MCF 10A (cell line): ENCODE results near the gene VWA3B. TPM values are rescaled to one million over a fixed set of nuclear protein-coding genes. Genes with fewer than 3 reads are reported as not detected.
A peak's percentile ranks its signal among the peaks of the same experiment; 100 is the strongest.

ENCODE experiments used
- BruUV-seq: library from RNA; stranded (reverse); fragments of 400-500 nt; replicated peaks from 2 replicates; lab custom pipeline; 2021; lab: Mats Ljungman, UMichigan
- CTCF ChIA-PET: fragments of 300-600 bp; sonication (Branson Sonifier 250); formaldehyde crosslinking; extraction: SDS; loops from one replicate; lab custom pipeline; 2021; ENCODE audit warnings: antibody characterized with exemption, inconsistent platforms; lab: Yijun Ruan, JAX
- POLR2A ChIA-PET: fragments of 300-600, 350-650 bp; sonication (Branson Sonifier 250); formaldehyde crosslinking; extraction: SDS; loops from one replicate; lab custom pipeline; 2020; ENCODE audit warnings: antibody characterized with exemption, inconsistent platforms; lab: Yijun Ruan, JAX
- DNase-seq: peaks from one replicate; pipeline ENCODE4 v3.0.0-alpha.2; 2018; ENCODE audit not compliant: unreplicated experiment
- H3K27ac Mint-ChIP-seq: one replicate; pipeline ENCODE4 v1.8.0; 2022; ENCODE audit warnings: mild to moderate bottlenecking, low read depth, mixed read lengths; ENCODE audit not compliant: unreplicated experiment
- H3K27me3 Mint-ChIP-seq: one replicate; pipeline ENCODE4 v1.8.0; 2022; ENCODE audit warnings: mixed read lengths; ENCODE audit not compliant: insufficient read depth, unreplicated experiment
- H3K36me3 Mint-ChIP-seq: one replicate; pipeline ENCODE4 v1.8.0; 2022; ENCODE audit warnings: mild to moderate bottlenecking, moderate library complexity, mixed read lengths; ENCODE audit not compliant: insufficient read depth, unreplicated experiment
- H3K4me1 Mint-ChIP-seq: one replicate; pipeline ENCODE4 v1.8.0; 2022; ENCODE audit warnings: mixed read lengths; ENCODE audit not compliant: insufficient read depth, unreplicated experiment
- H3K4me3 Mint-ChIP-seq: one replicate; pipeline ENCODE4 v1.8.0; 2022; ENCODE audit warnings: mild to moderate bottlenecking, moderate library complexity, mixed read lengths; ENCODE audit not compliant: unreplicated experiment
- H3K9me3 Mint-ChIP-seq: one replicate; pipeline ENCODE4 v1.8.0; 2022; ENCODE audit warnings: mixed read lengths; ENCODE audit not compliant: unreplicated experiment
- intact Hi-C: fragments of 100-400 bp; cut with micrococcal nuclease; formaldehyde crosslinking; loops from 2 replicates; pipeline ENCODE4 v1.14.1; 2022
- total RNA-seq: library from RNA; stranded (reverse); gene quantifications from 2 replicates; pipeline ENCODE4 v1.2.3, GENCODE V29; 2022
- TF ChIP-seq, protein P1 (sequence below): fragments of 200-600 bp; IDR thresholded peaks from one replicate; pipeline ENCODE4 v1.8.0; 2022; ENCODE audit warnings: antibody characterized with exemption, mild to moderate bottlenecking; ENCODE audit not compliant: unreplicated experiment

Gene VWA3B
- total RNA-seq, 1 experiment from 2014 or later = not detected

DNA sequence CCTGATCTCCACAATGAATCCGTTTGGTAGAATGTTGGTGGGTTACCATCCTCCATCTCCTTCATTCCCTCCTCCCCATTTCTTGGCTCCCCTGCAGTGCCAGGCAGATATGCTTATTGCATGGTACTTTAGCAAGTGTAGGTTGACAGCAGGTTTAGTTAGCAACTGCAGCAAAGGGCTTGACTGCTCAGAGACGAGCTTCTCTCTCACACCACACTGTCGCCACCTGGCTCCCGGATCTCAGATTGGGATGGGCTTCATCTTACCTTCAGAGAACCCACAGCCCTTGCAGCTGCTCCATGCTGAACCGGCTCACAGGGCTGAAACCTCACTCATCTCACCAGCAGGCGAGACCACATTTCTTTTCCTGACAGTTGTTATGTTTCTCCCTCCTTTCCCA lies 88.8 kb downstream of the VWA3B start:
- TF ChIP-seq, protein P1, sequence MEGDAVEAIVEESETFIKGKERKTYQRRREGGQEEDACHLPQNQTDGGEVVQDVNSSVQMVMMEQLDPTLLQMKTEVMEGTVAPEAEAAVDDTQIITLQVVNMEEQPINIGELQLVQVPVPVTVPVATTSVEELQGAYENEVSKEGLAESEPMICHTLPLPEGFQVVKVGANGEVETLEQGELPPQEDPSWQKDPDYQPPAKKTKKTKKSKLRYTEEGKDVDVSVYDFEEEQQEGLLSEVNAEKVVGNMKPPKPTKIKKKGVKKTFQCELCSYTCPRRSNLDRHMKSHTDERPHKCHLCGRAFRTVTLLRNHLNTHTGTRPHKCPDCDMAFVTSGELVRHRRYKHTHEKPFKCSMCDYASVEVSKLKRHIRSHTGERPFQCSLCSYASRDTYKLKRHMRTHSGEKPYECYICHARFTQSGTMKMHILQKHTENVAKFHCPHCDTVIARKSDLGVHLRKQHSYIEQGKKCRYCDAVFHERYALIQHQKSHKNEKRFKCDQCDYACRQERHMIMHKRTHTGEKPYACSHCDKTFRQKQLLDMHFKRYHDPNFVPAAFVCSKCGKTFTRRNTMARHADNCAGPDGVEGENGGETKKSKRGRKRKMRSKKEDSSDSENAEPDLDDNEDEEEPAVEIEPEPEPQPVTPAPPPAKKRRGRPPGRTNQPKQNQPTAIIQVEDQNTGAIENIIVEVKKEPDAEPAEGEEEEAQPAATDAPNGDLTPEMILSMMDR = no peak
- intact Hi-C loops = no loop called here
- peak; percentile 25 for DNase-seq
- peaks cover 4% of the 10 kb centered on the region for H3K36me3 Mint-ChIP-seq
- H3K27ac Mint-ChIP-seq = no peak overlapping the region
- ChIA-PET POLR2A (interaction anchor here (1.1 kb wide), 1 partner anchor 228 kb away, joined by 3 read pairs; no protein-coding TSS in a partner anchor), CTCF (interaction anchor here (0.6 to 3.5 kb wide), 7 partner anchors 13 to 1147 kb away, joined by 3 to 9 read pairs (median 3); no protein-coding TSS in a partner anchor)
- peaks cover 18% of the 10 kb centered on the region for H3K4me1 Mint-ChIP-seq
- no peaks in the 10 kb centered on the region for H3K9me3 Mint-ChIP-seq
- no TSS peak for BruUV-seq
- H3K4me3 Mint-ChIP-seq = no peak overlapping the region
- H3K27me3 Mint-ChIP-seq = peaks cover 33% of the 10 kb centered on the region

DNA sequence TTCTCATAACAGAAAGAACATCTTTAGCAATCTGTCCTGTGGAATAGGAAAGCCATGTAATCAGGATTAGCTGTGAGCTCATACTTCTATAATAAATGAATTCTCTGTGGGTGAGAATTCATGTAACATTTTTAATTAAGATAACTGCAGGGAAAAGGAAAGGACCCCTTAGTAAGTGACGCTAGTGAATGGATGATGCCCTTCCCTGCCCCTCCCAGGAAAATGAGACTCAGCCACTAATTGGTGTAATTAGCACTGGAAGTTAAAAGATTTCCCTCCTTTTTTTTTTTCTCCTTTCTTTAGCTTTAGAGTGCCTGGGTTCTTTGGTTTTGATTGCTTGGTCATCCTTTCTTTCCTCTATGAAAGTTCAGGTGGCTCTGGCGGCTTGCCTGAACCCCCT lies 90.3 kb downstream of the VWA3B start:
- no peaks in the 10 kb centered on the region for H3K9me3 Mint-ChIP-seq
- no peak for DNase-seq
- POLR2A ChIA-PET = interaction anchor here (2.4 kb wide), 1 partner anchor 11 kb away, joined by 9 read pairs; no protein-coding TSS in a partner anchor

GRCh38 chr2:98177986-98178385 lies 91.0 kb downstream of the VWA3B start:
- H3K36me3 Mint-ChIP-seq = no peaks in the 10 kb centered on the region
- ChIA-PET POLR2A (interaction anchor here (2.4 kb wide), 1 partner anchor 10 kb away, joined by 9 read pairs; no protein-coding TSS in a partner anchor), CTCF (interaction anchor here (0.6 to 3.5 kb wide), 4 partner anchors 10 to 371 kb away, joined by 3 to 14 read pairs (median 6); no protein-coding TSS in a partner anchor)
- DNase-seq = no peak
- no peaks in the 10 kb centered on the region for H3K9me3 Mint-ChIP-seq
- peaks cover 33% of the 10 kb centered on the region for H3K27me3 Mint-ChIP-seq
- intact Hi-C loops = no loop called here
- TF ChIP-seq, protein P1 = no peak
- H3K4me3 Mint-ChIP-seq = no peak overlapping the region
- H3K4me1 Mint-ChIP-seq = peaks cover 18% of the 10 kb centered on the region
- no peak overlapping the region for H3K27ac Mint-ChIP-seq
- no TSS peak for BruUV-seq

More for the DNA sequence above, 90.3 kb downstream of the VWA3B start:
- H3K27me3 Mint-ChIP-seq = peaks cover 33% of the 10 kb centered on the region
- no peak overlapping the region for H3K4me3 Mint-ChIP-seq
- TF ChIP-seq, protein P1 = no peak
- BruUV-seq = no TSS peak
- no peak overlapping the region for H3K27ac Mint-ChIP-seq
- CTCF ChIA-PET = interaction anchor here (0.6 to 3.5 kb wide), 2 partner anchors 91 to 371 kb away, joined by 3 to 9 read pairs; no protein-coding TSS in a partner anchor
- H3K4me1 Mint-ChIP-seq = peaks cover 18% of the 10 kb centered on the region
- H3K36me3 Mint-ChIP-seq = no peaks in the 10 kb centered on the region
- intact Hi-C loops = no loop called here

GRCh38 chr2:98180456-98180855 lies 93.5 kb downstream of the VWA3B start:
- peak; percentile 59 for DNase-seq
- intact Hi-C loops = no loop called here
- no peaks in the 10 kb centered on the region for H3K9me3 Mint-ChIP-seq
- H3K27ac Mint-ChIP-seq = peak overlapping the region; percentile 86
- POLR2A ChIA-PET = interaction anchor here (0.7 to 1.4 kb wide), 2 partner anchors 152 to 311 kb away, joined by 3 read pairs; no protein-coding TSS in a partner anchor
- peaks cover 18% of the 10 kb centered on the region for H3K4me1 Mint-ChIP-seq
- TF ChIP-seq, protein P1 = no peak
- BruUV-seq = no TSS peak
- CTCF ChIA-PET = interaction anchor here (0.6 to 1.1 kb wide), 3 partner anchors 310 to 481 kb away, joined by 3 to 5 read pairs (median 4); no protein-coding TSS in a partner anchor
- no peak overlapping the region for H3K4me3 Mint-ChIP-seq
- no peaks in the 10 kb centered on the region for H3K36me3 Mint-ChIP-seq
- peaks cover 26% of the 10 kb centered on the region for H3K27me3 Mint-ChIP-seq
